Upper lobe of left lung (tissue), 4 donors: Measurements from ENCODE around the gene C3orf80.

ENCODE experiments used
- EP300 ChIP-seq, 4 donors: sonication (generic); formaldehyde crosslinking; IDR thresholded peaks; one replicate each; pipeline ENCODE4 v1.5.1; 2017; ENCODE audit warnings: antibody characterized with exemption in 4 of 4, control low read depth in 2 of 4
- POLR2AphosphoS5 ChIP-seq, 2 donors: sonication (generic); formaldehyde crosslinking; IDR thresholded peaks; one replicate each; pipeline ENCODE4 v1.5.1; 2017; ENCODE audit warnings: antibody characterized with exemption in 2 of 2

DNA sequence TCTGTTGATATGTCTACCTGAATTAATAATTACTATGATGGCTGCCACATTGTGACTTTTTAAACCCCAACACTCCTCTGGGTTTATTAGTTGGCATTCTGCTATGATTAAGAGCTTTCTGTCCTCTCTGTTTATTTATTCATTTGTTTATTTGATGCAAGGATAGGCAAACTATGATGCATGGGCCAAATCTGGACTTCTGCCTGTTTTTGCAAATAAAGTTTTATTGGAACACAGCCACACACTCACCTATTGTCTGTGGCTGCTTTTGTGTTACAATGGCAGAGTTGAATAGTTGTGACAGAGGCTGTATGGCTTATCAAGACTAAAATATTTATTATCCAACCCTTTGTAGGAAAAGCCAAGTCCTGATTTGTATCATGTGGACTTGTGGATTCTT is 48.3 kb upstream of the C3orf80 start:
- TF ChIP-seq EP300 (IDR thresholded peaks at IDR 0.05) (no peak), POLR2AphosphoS5 (IDR thresholded peaks at IDR 0.05) (no peak)
